ENCODE results near the gene EPB41L4A.

GRCh38 chr5:112226215-112226614, 192.9 kb downstream of the EPB41L4A start:
- no peak for TF ChIP-seq CTCF (IDR thresholded peaks at IDR 0.05; ENCODE audit: poor library complexity, severe bottlenecking)
- no peak for TF ChIP-seq EP300 (conservative IDR thresholded peaks at IDR 0.05; ENCODE audit: poor library complexity, severe bottlenecking)
- no peak for TF ChIP-seq POLR2AphosphoS5 (IDR thresholded peaks at IDR 0.05)
- no peak for TF ChIP-seq EZH2 (IDR thresholded peaks at IDR 0.05; ENCODE audit: borderline replicate concordance, insufficient read depth, low read length, poor library complexity, severe bottlenecking)
- TF ChIP-seq TAF1 (IDR thresholded peaks at IDR 0.05; ENCODE audit: low read depth), result no peak
- no peak for TF ChIP-seq REST (IDR thresholded peaks at IDR 0.05; ENCODE audit: borderline replicate concordance)
- no peak for TF ChIP-seq MXI1 (conservative IDR thresholded peaks at IDR 0.05; ENCODE audit: poor library complexity, severe bottlenecking)
- no peak for TF ChIP-seq RAD21 (conservative IDR thresholded peaks at IDR 0.05)
- TF ChIP-seq SMC3 (conservative IDR thresholded peaks at IDR 0.05; ENCODE audit: poor library complexity), result no peak

Data from neural cell (in vitro differentiated cells).